NCI-H524 treated with DMSO at 0.1 percent for 48 hours (cell line): ENCODE data around the gene MSH6.

Experiments
- DNase-seq: peaks from one replicate; lab custom pipeline; 2025; lab: John Stamatoyannopoulos, UW

The MSH6 gene

DNA sequence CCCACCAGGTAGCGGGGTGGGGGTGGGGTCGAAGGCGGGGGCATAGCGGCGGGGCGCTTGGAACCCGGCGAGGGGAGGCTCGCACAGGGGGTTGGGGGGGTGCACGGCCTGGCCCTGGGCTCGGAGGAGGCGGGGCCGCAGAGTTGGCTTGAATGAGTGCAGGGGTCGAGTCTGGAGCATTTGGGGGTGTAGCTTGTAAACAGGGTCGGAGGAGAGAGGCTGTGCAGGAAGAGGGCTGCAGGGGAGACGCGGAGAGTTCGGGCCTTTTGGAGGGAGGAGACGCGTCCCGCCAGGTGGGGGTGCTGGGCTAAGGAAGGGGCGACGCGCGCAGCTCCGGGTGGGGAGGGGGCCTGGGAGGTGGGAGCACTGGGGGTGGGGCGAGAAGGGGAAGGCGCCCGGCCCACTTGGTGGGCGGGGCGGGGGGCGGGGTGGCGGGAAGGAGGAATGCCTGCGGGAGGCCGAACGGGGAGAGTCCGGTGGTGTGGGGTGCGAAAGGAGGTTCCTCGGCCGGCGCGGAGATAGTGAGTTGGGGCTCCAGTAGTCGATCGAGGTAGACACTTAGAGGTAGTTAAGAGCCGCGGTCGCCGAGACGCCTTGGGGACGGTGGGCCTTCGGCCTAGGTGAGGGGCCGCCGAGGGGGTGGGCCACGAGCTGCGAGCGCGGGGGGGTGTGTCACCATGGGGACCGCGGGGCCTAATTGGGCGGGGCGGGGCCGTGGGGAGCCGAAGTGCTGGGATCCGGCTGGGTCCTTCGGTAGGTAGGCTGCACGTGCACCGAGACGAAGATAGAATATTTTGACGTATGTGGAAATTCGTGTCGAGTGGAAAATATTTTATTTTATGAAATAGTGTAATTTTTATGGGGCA, 774 bp downstream of the MSH6 start:
- DNase-seq: no peak

DNA sequence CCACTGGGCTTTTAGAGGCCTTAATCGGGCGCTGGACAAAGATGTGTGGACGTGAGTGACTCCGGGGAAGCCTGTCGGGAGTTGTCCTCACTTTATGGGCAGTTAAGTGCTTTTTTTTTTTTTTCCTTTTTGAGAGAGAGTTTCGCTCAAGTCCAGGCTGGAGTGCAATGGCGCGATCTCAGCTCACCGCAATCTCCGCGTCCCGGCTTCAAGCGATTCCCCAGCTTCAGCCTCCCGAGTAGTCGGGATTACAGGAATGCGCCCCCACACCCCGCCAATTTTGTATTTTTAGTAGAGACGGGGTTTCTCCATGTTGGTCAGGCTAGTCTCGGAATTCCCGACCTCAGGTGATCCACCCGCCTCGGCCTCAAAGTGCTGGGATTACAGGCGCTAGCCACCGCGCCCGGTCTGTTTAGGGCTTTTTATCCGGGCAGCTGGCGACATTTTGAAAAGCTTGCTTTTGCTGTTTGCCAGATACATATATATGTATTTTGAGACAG, 1.5 kb downstream of the MSH6 start:
- DNase-seq: no peak

- no peak for DNase-seq
Observed at GRCh38 chr2:47785986-47786385, 3.0 kb downstream of the MSH6 start.

- no peak for DNase-seq
Observed at GRCh38 chr2:47796090-47796697, 13.2 kb downstream of the MSH6 start.

DNA sequence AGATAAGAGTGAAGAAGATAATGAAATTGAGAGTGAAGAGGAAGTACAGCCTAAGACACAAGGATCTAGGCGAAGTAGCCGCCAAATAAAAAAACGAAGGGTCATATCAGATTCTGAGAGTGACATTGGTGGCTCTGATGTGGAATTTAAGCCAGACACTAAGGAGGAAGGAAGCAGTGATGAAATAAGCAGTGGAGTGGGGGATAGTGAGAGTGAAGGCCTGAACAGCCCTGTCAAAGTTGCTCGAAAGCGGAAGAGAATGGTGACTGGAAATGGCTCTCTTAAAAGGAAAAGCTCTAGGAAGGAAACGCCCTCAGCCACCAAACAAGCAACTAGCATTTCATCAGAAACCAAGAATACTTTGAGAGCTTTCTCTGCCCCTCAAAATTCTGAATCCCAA, 15.7 kb downstream of the MSH6 start:
- no peak for DNase-seq

- no peak for DNase-seq
Observed at GRCh38 chr2:47799031-47799609, 16.2 kb downstream of the MSH6 start.

DNA sequence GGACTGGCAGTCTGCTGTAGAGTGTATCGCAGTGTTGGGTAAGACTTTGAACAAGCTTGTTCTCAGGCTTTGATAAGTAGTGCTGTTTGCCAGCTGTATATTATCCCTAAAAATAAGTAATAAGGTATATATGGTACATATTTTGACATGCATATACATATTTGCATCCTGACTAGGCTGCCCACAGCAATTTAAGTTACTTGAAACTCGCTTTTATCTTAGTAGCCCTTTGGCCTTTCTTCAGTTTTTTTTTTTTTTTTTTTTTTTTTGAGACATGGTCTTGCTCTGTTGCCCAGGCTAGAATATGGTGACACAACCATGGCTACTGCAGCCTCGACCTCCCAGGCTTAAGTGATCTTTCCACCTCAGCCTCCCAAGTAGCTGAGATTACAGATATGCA, 18.2 kb downstream of the MSH6 start:
- no peak for DNase-seq

- no peak for DNase-seq
Observed at GRCh38 chr2:47803363-47803762, 20.4 kb downstream of the MSH6 start.

DNA sequence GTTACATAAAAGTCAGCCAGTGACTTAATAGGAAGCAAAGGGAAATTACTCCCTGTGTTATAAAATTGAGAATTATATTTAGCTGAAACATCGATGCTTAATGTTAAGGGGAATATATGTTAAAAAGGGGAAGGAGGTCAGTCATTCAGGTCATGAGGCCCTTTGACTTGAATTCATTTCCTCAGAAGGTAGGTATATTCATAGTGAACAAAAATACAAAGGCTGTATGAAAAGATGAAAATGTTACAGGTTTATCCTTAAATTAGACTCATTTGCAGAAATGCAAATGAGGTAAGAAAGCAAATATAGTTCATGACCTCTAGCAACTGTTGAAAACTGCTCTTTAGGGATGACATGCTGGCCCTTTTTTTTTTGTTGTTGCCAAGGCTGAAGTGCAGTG, 20.8 kb downstream of the MSH6 start:
- DNase-seq: no peak

- no peak for DNase-seq
Observed at GRCh38 chr2:47805850-47806249, 22.9 kb downstream of the MSH6 start.

DNA sequence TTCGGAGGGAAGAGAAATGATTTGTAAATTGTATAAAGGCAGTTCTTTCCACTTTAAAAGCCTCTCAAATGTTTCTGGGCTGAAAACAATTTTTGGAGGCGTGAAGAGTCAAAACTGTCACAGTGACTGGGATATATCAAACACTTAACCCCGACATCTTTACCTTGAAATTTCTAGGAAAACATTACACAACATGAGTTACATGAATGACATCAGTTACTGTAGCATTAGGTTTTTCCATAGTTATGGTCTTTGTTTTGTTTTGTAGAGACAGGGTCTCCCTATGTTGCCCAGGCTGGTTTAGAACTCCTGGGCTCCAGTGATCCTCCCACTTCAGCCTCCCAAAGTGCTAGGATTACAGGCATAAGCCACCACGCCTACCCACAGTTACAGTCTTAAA, 25.7 kb downstream of the MSH6 start:
- no peak for DNase-seq

GRCh38 chr2:47809903-47810302, 27.0 kb downstream of the MSH6 start:
- DNase-seq: no peak

GRCh38 chr2:47810850-47811249, 27.9 kb downstream of the MSH6 start:
- no peak for DNase-seq

GRCh38 chr2:47811668-47812067, 28.7 kb downstream of the MSH6 start:
- peak; percentile 4 for DNase-seq

GRCh38 chr2:47815764-47816163, 32.8 kb downstream of the MSH6 start:
- no peak for DNase-seq

DNA sequence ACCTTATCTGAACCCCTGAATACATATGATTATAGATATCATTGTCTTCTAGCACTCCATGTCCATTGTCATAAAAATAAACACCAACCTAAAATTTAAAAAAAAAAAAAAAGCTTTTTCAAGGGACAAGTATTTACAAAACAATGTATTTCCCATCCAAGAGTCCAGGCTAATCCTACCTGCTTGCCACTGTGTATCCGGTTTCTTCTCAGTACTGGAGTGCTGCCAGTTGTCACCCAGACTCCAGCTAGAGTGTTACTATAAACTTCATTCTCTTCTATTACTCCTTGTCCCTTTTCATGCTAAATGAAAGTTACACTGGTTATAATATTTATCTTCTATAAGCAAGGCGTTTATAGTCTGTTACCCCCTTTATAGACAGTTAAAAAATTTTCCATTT, 35.8 kb downstream of the MSH6 start:
- no peak for DNase-seq

- no peak for DNase-seq
Observed at GRCh38 chr2:47819834-47820233, 36.9 kb downstream of the MSH6 start.

GRCh38 chr2:47822518-47822917, 39.6 kb downstream of the MSH6 start:
- no peak for DNase-seq

GRCh38 chr2:47833516-47833968, 50.6 kb downstream of the MSH6 start:
- no peak for DNase-seq

DNA sequence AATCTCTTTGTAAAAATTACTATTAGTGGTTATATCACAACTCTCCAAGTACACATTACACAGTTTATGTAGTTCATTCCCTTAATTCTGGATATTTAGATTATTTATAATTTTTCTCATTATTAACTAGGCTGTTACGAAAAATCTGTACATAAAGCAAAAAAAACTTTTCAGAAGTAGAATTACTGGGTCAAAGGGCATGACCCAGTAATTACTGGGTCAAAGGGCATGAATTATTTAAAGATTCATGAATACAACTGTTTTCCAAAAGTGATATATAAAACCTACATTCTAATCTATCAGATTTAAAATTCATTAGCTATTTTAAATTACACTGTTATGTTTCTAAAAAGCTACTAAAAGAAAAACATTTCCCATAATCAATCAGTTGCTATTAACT, 55.3 kb downstream of the MSH6 start:
- DNase-seq: no peak

- peak; percentile 31 for DNase-seq
Observed at GRCh38 chr2:47838686-47839085, 55.7 kb downstream of the MSH6 start.

DNA sequence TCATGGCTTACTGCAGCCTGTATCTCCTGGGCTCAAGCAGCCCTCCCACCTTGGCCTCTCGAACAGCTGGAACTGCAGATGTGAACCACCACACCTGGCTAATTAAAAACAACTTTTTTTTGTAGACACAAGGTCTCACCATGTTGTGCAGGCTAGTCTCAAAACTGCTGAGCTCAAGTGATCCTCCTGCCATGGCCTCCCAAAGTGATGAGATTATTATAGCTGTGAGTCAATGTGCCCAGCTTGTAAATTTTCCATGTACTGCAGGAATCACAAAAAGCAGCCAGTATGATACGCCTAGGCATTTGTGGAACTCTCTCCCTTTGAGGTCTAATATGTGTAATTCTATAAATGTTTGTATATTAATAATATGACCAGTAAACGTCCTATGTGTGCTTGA, 59.9 kb downstream of the MSH6 start:
- no peak for DNase-seq

DNA sequence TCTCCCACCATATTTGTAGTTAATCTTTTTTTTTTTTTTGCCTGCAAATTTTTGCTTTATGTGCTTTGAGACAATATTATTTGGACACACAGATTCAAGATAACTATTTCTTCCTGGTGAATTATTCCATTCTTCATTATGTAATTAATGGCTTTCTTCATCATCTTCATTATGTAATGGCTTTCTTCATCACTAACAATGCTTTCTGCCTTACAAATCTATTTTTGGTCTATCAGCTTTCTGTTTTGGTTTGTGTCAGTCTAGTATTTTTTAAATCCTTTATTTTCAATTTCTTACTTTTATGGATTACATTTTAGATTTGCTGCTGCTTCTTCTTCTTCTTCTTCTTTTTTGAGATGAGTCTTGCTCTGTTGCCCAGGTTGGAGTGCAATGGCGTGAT, 60.5 kb downstream of the MSH6 start:
- no peak for DNase-seq
